HG02610 (cell line): ENCODE data around the gene CCDC8.
"Not testable (repeated sequence)": the region's sequence is repeated elsewhere in the genome, so short reads cannot be mapped to it uniquely, and the experiment has no call there.

Experiments
- ATAC-seq: cut with Tn5 transposase; IDR thresholded peaks from one replicate; pipeline ENCODE4 v1.9.1; 2021; ENCODE audit warnings: mild to moderate bottlenecking, moderate library complexity; ENCODE audit not compliant: unreplicated experiment

CCDC8 gene

DNA sequence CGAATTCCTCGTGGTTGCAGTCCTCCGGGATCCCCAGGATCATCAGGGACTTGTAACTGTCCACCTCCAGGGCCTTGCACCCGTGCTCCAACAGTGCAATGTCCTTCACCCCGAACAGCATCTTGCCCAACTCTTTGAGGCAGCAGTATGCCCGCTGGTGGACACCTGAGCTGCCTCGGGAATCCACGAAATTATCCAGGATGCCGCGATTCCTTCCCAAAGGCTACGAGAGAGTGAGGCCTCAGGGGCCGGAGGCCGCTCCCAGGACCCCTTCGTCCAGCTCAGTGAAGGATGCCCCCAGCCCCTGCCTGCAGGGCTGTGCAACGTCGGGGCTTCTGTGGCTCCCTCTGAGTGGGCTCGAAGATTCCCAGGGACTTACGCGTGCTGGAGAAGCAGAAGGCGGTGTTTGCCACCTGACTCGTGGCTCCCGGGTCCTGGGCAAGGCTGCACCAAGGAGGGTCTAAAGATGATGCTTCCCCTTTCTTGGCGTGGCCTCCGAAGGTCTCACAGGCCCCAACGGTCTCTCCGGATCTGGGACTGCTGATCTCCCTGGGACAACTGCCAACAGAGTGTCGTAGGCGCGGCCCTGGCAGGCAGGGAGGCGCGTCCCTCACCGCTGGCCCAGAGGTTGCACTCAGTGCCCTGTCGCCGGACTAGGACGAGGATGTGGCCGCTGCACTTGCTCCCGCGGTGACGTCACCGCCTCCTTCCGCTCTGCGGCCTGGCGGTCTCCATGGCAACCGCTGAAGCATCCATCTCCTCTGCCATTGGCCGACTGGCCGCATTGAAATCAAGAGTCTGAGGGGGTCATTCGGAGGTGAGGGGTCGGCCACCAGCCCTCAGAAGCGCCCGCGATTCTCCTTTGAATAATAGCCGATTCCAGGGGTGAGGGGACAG is 15.1 kb upstream of the CCDC8 start, which contains the start of gene PNMA8C:
TSS of gene PNMA8C (minus strand) at position 698 of the 897 bp plus-strand sequence. CDS start at position 121, 577 bp downstream.
- no peak for ATAC-seq

DNA sequence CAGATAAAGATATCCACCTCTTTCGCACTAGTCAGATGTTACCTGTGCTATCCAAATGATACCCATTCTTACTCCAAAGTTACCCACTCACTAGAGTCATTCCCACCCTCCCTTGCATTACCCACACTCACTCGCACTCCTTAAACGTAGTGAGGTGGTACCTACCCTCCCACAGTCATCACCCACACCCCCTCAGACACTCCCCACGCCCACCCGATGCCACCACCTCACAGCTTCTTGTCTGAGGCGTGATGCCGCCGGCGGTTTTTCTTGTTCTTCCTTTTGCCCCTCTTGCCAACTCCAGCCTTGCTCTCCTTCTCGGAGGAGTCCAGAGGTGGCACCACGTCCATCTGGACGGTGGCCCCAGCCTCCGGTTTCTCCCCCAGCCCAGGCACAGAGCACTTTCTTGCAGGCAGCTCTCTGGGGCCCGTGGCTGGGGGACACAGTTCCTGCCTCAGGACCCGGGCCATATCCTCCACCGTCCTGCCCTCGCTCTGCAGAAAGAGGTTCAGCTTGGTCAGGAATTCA is 14.2 kb upstream of the CCDC8 start:
- no peak for ATAC-seq

DNA sequence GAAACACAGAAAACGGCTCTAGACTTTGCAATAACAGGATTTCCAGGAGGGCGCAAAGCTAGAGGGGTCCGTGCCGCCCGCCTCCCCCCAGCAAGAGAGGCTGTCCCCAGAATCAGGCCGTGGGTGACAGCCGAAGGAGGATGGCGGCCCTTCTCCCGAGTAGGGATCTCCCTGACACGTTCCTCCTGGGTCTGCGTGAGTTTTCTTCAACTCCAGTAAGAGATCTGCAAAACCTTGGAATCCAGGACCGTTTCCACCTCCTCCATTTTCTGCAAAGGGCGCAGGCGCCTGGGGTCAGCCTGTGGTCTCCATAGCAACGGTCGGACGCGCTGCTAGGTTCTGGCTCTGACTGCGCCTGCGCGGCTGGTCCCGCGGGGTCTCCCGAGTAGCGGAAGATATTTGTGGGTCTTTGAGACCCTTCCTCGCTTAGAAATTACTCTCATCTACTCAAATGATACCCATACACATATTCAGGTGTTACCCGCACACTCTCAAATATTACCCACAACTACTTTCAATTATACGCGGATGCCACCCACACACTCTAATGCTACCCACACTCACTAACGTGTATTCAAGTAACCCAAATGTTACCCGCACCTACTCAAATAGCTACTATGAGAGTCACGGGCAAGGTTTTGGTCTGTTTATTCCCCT is 13.3 kb upstream of the CCDC8 start:
- no peak for ATAC-seq

- ATAC-seq = no peak
These were observed 12.7 kb upstream of the CCDC8 start for GRCh38 chr19:46426035-46426505.

DNA sequence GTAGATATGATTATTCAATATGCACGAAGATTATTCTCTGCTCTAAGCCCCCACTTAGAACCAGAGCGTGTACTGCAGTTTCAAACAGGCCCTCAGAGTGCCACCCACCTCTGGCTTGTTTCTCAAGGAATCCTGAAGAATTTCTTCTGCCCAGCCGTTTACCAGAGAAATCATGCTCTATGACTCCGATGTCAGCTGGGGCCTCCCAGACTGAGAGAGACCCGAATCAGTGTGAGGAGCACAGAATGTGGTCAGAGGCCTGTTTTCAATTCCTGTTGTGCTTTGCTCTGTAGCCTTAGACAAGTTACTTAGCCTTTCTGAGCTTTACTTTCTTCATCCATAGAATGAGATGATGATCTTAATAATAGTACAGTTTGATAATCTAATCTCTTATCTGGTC is 9.8 kb upstream of the CCDC8 start:
- no peak for ATAC-seq

DNA sequence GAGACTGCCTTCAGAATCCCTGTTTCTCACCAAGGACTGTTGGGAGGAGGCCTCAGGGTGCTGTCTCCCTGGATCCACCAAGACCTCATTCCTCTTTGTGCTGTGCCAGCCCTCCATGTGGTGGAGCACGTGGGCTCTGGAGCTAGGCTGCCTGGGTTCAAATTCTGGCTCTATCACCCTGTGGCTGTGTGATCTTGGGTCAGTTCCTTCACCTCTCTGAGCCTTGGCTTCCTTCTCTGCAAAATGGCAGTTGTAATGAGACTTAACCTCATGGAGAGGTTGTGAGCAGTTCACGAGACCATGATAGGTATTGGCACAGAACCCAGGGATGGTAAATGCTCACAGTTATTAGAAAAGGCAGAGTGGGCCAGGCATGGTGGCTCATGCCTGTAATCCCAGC is 9.0 kb upstream of the CCDC8 start:
- ATAC-seq = no peak

- no peak for ATAC-seq
These were observed 6.7 kb upstream of the CCDC8 start for GRCh38 chr19:46420056-46420455.

GRCh38 chr19:46415804-46416709 is 2.7 kb upstream of the CCDC8 start:
- ATAC-seq = not testable (repeated sequence)

- ATAC-seq = not testable (repeated sequence)
These were observed 1.5 kb upstream of the CCDC8 start for GRCh38 chr19:46414899-46415298.

- no peak for ATAC-seq
These were observed 608 bp downstream of the CCDC8 start for GRCh38 chr19:46412650-46413261.

- no peak for ATAC-seq
These were observed 1.3 kb downstream of the CCDC8 start for GRCh38 chr19:46411925-46412649.

DNA sequence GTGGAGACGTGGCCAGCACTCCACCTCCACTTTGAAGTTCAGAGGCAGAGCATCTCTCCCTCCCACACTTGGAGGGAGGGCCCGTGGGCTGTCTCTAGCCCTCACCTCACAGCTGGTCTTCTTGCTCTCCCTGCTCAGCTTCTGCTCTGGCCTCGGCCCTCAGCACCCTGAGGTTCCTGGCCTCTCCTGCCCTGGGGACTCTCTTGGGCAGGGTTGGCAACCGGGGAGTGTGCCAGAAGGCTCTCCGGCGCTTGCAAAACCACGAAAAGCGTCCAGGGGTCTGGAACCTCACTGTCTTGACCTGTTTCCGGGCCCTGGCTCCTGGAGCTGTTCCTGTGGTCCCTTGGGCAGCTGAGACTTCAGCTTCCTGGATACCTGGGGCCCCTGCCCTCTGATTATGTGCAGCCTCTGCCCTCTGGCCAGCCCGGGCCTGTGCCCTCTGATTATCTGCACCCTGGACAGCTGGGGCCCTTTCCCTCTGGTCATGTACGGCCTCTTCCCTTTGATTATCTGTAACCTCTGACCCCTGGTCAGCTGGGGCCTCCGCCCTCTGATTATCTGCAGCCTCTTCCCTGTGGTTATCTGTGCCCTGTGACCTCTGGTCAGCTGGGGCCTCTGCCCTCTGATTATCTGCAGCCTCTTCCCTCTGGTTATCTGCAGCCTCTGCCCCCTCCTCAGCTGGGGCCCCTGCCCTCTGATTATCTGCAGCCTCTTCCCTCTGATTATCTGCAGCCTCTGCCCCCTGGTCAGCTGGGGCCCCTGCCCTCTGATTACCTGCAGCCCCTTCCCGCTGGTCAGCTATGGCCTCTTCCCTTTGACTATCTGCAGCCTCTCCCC is 2.1 kb downstream of the CCDC8 start:
- ATAC-seq = no peak

DNA sequence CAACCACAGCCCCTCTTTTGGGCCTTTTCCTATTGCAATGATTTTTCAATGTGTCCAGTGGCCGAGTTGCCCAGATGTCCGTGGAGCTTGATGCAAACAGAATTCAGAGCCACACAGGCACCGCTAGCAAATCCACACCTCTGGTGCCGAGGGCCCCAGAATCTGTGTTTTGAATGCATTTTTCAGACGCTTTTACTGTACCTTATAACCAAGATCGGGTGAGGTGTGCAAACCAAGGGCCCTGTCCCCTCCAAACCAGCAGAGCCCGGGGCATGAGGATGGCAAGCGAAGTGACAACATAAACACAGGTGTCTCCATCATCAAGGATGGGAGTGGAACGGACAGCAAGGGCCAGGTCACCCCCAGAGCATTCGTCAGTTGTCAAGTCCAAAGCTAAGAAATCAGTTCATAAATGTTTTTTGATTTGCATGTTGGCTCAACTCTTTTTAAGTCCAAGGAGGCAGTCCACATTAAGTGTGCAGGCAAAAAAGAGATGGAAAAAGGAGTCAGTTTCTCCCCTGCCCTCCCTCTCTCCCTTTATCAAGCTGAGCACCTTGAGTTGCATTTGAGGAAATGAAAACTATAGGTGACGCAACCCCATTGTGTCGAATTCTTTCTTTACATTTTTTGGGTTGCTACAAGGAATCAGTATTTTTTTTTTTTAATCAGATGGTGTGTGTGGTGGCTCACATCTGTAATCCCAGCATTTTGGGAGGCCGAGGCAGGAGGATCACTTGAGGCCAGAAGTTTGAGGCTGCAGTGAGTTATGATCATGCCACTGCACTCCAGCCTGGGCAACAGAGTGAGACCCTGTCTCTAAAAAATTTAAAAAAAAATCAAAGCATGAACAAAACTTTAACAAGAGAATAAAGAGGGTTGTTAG is 2.9 kb downstream of the CCDC8 start:
- no peak for ATAC-seq

GRCh38 chr19:46409191-46409590 is 4.2 kb downstream of the CCDC8 start:
- no peak for ATAC-seq

DNA sequence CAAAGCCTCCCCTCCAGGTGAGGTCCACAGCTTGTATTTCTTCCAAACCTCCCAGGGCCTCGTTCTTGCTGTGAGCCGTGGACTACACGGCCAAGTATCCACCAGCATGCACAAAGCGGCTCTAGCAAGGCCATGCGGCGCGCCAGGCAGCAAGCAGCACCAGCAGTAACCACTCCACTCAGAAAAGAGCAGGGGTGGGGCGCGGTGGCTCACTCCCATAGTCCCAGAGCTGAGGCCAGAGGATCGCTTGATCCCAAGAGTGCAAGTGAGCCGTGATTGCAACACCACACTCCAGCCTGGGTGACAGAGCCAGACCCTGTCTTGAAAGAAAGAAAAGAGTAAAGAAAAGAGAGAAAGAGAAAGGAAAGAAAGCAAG is 4.7 kb downstream of the CCDC8 start:
- ATAC-seq = no peak

DNA sequence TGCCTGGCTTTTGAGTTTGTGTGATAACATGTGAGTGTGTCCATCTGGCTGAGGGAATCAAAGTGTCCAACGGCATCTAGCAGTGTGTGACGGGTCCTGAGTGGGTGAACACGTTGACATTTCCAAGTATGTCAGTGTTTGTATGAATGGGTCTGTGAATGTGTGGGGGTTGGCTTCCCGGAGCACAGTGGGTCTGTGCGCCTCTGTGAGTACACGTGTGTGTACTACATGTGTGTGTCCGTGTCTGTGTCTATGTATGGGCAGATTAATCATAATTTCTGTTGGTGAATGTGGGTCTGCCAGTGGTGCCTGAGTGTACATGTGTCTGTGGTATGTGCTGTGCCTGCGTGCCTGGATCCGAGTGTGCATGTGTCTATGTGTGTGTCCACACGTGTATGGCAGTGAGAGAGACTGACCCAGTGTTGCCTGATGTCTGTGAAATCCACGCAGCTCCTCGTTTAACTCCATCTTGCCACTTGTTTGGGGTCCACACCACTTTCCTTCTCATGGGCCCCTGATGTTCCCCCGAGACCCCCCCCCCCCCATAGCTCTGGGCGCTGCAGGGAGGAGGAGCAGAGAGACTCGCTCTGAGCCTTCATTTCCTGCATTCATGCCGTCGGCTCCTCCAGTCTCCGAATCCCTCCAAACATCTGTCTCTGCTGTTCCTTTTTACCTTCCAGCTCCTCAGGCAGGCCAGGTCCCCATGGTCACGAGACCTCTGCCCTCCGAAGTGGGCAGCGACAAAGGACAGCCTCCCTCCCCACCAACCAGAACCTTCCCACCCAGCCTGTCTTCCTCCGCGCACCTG is 5.3 kb downstream of the CCDC8 start:
- no peak for ATAC-seq

- no peak for ATAC-seq
These were observed 6.4 kb downstream of the CCDC8 start for GRCh38 chr19:46406976-46407375.
